BE2C (cell line): ENCODE results near the gene PHTF2.

ENCODE experiments used
- DNase-seq: peaks from one replicate; pipeline ENCODE4 v3.0.0-alpha.2; 2020
- H3K27me3 ChIP-seq: fragments of 250-450 bp; sonication (Bioruptor Pico); 2 replicates; pipeline ENCODE4 v1.5.1; 2020; ENCODE audit warnings: mild to moderate bottlenecking
- H3K36me3 ChIP-seq: fragments of 250-450 bp; sonication (Bioruptor Pico); 2 replicates; pipeline ENCODE4 v1.5.1; 2020; ENCODE audit warnings: mild to moderate bottlenecking
- H3K4me1 ChIP-seq: fragments of 250-450 bp; sonication (Bioruptor Pico); 2 replicates; pipeline ENCODE4 v1.5.1; 2020
- H3K4me3 ChIP-seq: 2 replicates; pipeline ENCODE4 v1.5.1; 2011; ENCODE audit warnings: low read depth, low read length
- H3K9me3 ChIP-seq: fragments of 250-450 bp; sonication (Bioruptor Pico); 2 replicates; pipeline ENCODE4 v1.5.1; 2020
- TF ChIP-seq, protein P1 (sequence below): IDR thresholded peaks from 2 replicates; pipeline ENCODE4 v1.5.1; 2012; ENCODE audit warnings: mild to moderate bottlenecking, low read depth, low read length

The PHTF2 gene

DNA sequence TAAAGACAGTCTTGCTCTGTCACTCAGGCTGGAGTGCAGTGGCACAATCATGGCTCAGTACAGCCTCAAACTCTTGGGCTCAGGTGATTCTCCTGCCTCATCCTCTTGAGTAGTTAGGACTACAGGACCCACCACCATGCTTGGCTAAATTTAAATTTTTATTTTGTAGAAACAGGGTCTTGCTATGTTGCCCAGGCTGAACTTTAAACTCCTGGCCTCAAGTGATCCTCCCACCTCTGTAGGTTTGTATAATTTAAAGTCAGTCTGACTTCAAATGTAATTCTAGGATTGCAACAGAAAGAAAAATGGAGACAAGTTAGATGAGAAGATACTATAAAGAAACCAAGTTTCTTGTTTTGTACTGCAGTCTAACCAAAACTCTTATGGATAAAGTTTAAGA lies 11.8 kb upstream of the PHTF2 start:
- no peaks in the 10 kb centered on the region for H3K4me1 ChIP-seq
- H3K27me3 ChIP-seq = no peaks in the 10 kb centered on the region
- H3K4me3 ChIP-seq = no peak overlapping the region
- DNase-seq = no peak
- TF ChIP-seq, protein P1, sequence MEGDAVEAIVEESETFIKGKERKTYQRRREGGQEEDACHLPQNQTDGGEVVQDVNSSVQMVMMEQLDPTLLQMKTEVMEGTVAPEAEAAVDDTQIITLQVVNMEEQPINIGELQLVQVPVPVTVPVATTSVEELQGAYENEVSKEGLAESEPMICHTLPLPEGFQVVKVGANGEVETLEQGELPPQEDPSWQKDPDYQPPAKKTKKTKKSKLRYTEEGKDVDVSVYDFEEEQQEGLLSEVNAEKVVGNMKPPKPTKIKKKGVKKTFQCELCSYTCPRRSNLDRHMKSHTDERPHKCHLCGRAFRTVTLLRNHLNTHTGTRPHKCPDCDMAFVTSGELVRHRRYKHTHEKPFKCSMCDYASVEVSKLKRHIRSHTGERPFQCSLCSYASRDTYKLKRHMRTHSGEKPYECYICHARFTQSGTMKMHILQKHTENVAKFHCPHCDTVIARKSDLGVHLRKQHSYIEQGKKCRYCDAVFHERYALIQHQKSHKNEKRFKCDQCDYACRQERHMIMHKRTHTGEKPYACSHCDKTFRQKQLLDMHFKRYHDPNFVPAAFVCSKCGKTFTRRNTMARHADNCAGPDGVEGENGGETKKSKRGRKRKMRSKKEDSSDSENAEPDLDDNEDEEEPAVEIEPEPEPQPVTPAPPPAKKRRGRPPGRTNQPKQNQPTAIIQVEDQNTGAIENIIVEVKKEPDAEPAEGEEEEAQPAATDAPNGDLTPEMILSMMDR = no peak
- no peaks in the 10 kb centered on the region for H3K9me3 ChIP-seq
- peaks cover 10% of the 10 kb centered on the region for H3K36me3 ChIP-seq

DNA sequence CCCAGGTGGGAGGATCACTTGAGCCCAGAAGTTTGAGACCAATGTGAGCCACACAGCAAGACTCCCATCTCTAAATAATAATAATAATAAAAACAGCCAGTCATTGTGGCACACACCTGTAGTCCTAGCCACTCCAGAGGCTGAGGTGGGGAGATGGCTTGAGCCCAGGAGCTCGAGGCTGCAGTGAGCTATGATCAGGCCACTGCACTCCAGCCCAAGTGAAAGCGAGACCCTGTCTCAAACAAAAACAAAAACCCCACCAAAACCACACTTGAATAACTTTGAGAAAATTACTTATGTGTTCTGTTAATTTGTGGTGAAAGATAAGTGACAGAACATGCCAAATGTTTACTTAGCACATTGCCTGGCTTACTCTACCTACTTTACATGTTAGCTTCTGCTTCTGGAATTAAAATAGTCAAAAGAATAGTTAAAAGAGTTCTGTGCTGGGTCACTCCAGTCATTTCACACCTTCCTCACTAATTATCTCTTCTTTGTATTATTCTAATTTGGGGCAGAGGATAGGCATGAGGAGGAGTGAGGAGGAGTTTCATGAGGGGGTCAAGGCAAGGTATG lies 10.2 kb upstream of the PHTF2 start:
- no peaks in the 10 kb centered on the region for H3K27me3 ChIP-seq
- H3K36me3 ChIP-seq = peaks cover 10% of the 10 kb centered on the region
- TF ChIP-seq, protein P1 = no peak
- no peaks in the 10 kb centered on the region for H3K4me1 ChIP-seq
- DNase-seq = no peak
- no peaks in the 10 kb centered on the region for H3K9me3 ChIP-seq
- no peak overlapping the region for H3K4me3 ChIP-seq

DNA sequence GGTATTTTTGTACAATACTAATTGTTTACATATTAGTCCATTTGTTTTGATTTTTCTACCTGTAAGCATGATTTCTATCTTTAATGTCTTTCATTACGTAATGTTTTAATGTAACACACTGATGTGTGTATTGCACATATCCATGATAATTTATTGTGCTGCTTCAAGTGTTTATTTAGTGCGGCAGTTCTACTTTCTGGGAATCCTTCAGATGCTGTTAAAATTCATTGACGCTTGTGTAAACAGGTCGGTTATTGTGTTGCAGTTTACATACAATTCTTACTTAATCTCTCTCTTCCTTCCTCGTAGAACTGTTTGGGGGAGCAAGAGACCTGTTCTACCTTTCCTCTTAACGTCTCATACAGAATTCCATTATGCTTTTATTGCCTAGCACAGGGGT lies 7.2 kb upstream of the PHTF2 start:
- TF ChIP-seq, protein P1 = no peak
- H3K9me3 ChIP-seq = no peaks in the 10 kb centered on the region
- H3K4me3 ChIP-seq = no peak overlapping the region
- no peaks in the 10 kb centered on the region for H3K27me3 ChIP-seq
- no peak for DNase-seq
- H3K36me3 ChIP-seq = no peaks in the 10 kb centered on the region; the same call in none of the 2 replicates
- H3K4me1 ChIP-seq = no peaks in the 10 kb centered on the region

DNA sequence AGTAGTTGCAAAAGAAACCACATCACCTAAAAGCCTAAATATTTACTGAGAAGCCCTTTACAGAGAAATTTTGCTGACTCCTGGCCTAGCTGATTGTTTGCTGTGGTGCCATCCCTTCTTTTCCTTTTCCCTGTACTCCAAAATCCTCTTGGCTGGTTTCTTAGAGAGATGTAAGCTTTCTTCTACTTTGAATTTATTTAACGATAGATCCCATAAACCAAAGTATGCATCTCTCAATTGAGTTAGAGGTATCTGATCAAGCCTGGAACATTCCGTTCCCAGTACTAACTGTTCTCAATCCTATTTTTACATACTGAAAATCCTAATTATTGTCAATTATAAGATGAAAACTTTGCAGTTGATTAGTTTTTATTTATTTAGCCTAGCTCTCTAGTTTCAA lies 6.6 kb upstream of the PHTF2 start:
- TF ChIP-seq, protein P1 = no peak
- Histone ChIP-seq H3K9me3 (no peaks in the 10 kb centered on the region), H3K4me1 (no peaks in the 10 kb centered on the region; the same call in 1 of the 2 replicates), H3K36me3 (no peaks in the 10 kb centered on the region; the same call in none of the 2 replicates), H3K27me3 (no peaks in the 10 kb centered on the region), H3K4me3 (no peak overlapping the region)
- DNase-seq = no peak

DNA sequence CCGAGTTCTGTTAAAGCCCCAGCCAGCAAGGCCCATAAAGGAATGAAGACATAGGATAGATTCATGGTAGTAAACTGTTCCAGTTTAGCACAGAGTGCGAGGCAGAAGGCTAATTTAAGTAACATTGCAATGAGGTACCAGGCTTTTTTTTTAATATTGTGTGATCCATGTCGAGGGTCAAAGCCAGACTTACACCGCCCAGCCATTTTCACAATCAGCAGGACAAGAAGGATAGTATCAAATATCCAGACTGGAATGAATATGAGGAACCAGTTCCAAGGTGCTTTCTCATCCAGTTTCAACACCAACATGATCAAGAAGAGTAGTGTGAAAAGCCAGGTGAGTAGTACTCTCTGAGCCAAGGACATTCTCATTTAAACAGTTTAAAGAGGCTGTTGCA lies 4.6 kb upstream of the PHTF2 start:
- H3K36me3 ChIP-seq = no peaks in the 10 kb centered on the region; the same call in none of the 2 replicates
- TF ChIP-seq, protein P1 = no peak
- H3K27me3 ChIP-seq = no peaks in the 10 kb centered on the region
- H3K4me3 ChIP-seq = no peak overlapping the region
- H3K4me1 ChIP-seq = no peaks in the 10 kb centered on the region; the same call in 1 of the 2 replicates
- no peak for DNase-seq
- H3K9me3 ChIP-seq = no peaks in the 10 kb centered on the region

DNA sequence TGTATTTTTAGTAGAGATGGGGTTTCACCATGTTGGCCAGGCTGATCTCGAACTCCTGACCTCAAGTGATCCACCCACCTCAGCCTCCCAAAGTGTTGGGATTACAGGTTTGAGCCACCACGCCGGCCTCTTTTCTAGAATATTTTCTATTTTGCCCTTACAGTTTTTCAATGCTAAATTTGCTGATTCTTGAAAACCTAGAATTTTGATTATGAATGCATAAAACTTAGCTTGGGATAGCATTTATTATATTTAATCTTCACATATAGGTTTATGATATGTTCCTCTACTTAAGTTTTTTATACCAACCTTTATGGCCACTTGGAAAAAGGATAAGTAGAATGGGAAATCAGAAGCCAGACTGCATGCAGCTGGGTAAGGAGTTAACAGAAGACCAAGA lies 2.5 kb upstream of the PHTF2 start:
- DNase-seq = no peak
- Histone ChIP-seq H3K36me3 (no peaks in the 10 kb centered on the region; the same call in none of the 2 replicates), H3K4me1 (no peaks in the 10 kb centered on the region; the same call in 1 of the 2 replicates), H3K27me3 (no peaks in the 10 kb centered on the region), H3K4me3 (no peak overlapping the region), H3K9me3 (no peaks in the 10 kb centered on the region)
- TF ChIP-seq, protein P1 = no peak
